GM23338 (cell line): Measurements from ENCODE around the gene ACOXL.

Experiments used
- CREB1 ChIP-seq: fragments of 250-450 bp; sonication (Bioruptor Pico); IDR thresholded peaks from 2 replicates; pipeline ENCODE4 v1.5.0; 2020; ENCODE audit warnings: low read depth, mild to moderate bottlenecking, moderate library complexity
- ETS1 ChIP-seq: IDR thresholded peaks from 2 replicates; pipeline ENCODE4 v1.6.1; 2016; ENCODE audit warnings: antibody characterized with exemption
- EZH2 ChIP-seq: fragments of 200-600 bp; sonication (generic); IDR thresholded peaks from one replicate; pipeline ENCODE4 v1.8.0; 2017; ENCODE audit warnings: antibody characterized with exemption, mild to moderate bottlenecking, low read depth; ENCODE audit not compliant: unreplicated experiment
- EZH2phosphoT487 ChIP-seq: fragments of 200-600 bp; sonication (generic); IDR thresholded peaks from one replicate; pipeline ENCODE4 v1.8.1; 2018; ENCODE audit warnings: antibody characterized with exemption; ENCODE audit not compliant: unreplicated experiment
- JUNB ChIP-seq: IDR thresholded peaks from one replicate; pipeline ENCODE4 v1.6.1; 2016; ENCODE audit warnings: antibody characterized with exemption; ENCODE audit not compliant: unreplicated experiment
- NANOG ChIP-seq: IDR thresholded peaks from 2 replicates; pipeline ENCODE4 v1.6.1; 2016; ENCODE audit warnings: antibody characterized with exemption, borderline replicate concordance
- POLR2AphosphoS5 ChIP-seq: IDR thresholded peaks from 2 replicates; pipeline ENCODE4 v1.6.1; 2016; ENCODE audit warnings: antibody characterized with exemption, low read depth
- STAT1 ChIP-seq: IDR thresholded peaks from one replicate; pipeline ENCODE4 v1.6.1; 2016; ENCODE audit warnings: antibody characterized with exemption; ENCODE audit not compliant: unreplicated experiment
- ZNF114 ChIP-seq: fragments of 250-450 bp; sonication (Bioruptor Pico); IDR thresholded peaks from 2 replicates; pipeline ENCODE4 v1.5.0; 2020; ENCODE audit warnings: mild to moderate bottlenecking, moderate library complexity
- ZNF462 ChIP-seq: fragments of 250-450 bp; sonication (Bioruptor Pico); IDR thresholded peaks from 2 replicates; pipeline ENCODE4 v1.5.0; 2020; ENCODE audit warnings: mild to moderate bottlenecking, moderate library complexity
- TF ChIP-seq, protein P1 (sequence below), 2 experiments: fragments of 200-600 bp in 1 of 2; sonication (generic) in 1 of 2; conservative IDR thresholded peaks; 2 replicates each; pipeline versions ENCODE4 v1.5.1 to v1.6.1; 2016 to 2017; ENCODE audit warnings: antibody characterized with exemption in 2 of 2, low read depth in 2 of 2, mild to moderate bottlenecking in 2 of 2, moderate library complexity in 1 of 2
- TF ChIP-seq, protein P2 (sequence below): IDR thresholded peaks from one replicate; pipeline ENCODE4 v1.6.1; 2018; ENCODE audit warnings: antibody characterized with exemption; ENCODE audit not compliant: unreplicated experiment

DNA sequence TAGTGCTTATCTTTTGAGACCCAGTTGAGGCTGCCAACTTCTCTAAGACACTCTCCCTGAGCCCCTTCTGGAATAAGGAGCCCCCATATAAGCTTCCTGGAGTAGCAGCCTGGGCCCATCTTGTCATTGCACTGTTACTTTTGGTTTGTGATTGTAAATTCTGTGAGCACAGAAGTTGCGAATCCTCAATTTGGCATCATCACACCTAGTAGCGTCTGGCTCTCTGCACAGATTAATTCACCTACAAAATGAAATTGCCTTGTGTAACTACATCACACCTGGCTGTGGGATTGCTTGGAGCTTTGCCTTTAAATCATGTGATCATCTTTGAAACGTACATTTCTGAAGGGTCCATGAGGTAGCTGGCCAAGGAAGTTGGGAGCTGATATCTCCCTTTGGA, 195.2 kb downstream of the ACOXL start:
- TF ChIP-seq, protein P1, sequence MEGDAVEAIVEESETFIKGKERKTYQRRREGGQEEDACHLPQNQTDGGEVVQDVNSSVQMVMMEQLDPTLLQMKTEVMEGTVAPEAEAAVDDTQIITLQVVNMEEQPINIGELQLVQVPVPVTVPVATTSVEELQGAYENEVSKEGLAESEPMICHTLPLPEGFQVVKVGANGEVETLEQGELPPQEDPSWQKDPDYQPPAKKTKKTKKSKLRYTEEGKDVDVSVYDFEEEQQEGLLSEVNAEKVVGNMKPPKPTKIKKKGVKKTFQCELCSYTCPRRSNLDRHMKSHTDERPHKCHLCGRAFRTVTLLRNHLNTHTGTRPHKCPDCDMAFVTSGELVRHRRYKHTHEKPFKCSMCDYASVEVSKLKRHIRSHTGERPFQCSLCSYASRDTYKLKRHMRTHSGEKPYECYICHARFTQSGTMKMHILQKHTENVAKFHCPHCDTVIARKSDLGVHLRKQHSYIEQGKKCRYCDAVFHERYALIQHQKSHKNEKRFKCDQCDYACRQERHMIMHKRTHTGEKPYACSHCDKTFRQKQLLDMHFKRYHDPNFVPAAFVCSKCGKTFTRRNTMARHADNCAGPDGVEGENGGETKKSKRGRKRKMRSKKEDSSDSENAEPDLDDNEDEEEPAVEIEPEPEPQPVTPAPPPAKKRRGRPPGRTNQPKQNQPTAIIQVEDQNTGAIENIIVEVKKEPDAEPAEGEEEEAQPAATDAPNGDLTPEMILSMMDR (conservative IDR thresholded peaks at IDR 0.05; ENCODE audit: low read depth in 2 of 2): no peak
- TF ChIP-seq EZH2: no peak
- no peak for TF ChIP-seq EZH2phosphoT487
- no peak for TF ChIP-seq JUNB
- no peak for TF ChIP-seq ETS1
- no peak for TF ChIP-seq POLR2AphosphoS5
- TF ChIP-seq NANOG: no peak
- TF ChIP-seq ZNF114 (CRISPR knock-in tag): no peak
- no peak for TF ChIP-seq CREB1 (CRISPR knock-in tag)
- TF ChIP-seq, protein P2, sequence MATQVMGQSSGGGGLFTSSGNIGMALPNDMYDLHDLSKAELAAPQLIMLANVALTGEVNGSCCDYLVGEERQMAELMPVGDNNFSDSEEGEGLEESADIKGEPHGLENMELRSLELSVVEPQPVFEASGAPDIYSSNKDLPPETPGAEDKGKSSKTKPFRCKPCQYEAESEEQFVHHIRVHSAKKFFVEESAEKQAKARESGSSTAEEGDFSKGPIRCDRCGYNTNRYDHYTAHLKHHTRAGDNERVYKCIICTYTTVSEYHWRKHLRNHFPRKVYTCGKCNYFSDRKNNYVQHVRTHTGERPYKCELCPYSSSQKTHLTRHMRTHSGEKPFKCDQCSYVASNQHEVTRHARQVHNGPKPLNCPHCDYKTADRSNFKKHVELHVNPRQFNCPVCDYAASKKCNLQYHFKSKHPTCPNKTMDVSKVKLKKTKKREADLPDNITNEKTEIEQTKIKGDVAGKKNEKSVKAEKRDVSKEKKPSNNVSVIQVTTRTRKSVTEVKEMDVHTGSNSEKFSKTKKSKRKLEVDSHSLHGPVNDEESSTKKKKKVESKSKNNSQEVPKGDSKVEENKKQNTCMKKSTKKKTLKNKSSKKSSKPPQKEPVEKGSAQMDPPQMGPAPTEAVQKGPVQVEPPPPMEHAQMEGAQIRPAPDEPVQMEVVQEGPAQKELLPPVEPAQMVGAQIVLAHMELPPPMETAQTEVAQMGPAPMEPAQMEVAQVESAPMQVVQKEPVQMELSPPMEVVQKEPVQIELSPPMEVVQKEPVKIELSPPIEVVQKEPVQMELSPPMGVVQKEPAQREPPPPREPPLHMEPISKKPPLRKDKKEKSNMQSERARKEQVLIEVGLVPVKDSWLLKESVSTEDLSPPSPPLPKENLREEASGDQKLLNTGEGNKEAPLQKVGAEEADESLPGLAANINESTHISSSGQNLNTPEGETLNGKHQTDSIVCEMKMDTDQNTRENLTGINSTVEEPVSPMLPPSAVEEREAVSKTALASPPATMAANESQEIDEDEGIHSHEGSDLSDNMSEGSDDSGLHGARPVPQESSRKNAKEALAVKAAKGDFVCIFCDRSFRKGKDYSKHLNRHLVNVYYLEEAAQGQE: no peak
- no peak for TF ChIP-seq ZNF462 (CRISPR knock-in tag)
- TF ChIP-seq STAT1: no peak
